ENCODE data around the gene NMT1. TPM values are rescaled to one million over a fixed set of nuclear protein-coding genes. Genes with fewer than 3 reads are reported as not detected.

Gene NMT1
- total RNA-seq, 1 donor from 2014 or later = 101 TPM

DNA sequence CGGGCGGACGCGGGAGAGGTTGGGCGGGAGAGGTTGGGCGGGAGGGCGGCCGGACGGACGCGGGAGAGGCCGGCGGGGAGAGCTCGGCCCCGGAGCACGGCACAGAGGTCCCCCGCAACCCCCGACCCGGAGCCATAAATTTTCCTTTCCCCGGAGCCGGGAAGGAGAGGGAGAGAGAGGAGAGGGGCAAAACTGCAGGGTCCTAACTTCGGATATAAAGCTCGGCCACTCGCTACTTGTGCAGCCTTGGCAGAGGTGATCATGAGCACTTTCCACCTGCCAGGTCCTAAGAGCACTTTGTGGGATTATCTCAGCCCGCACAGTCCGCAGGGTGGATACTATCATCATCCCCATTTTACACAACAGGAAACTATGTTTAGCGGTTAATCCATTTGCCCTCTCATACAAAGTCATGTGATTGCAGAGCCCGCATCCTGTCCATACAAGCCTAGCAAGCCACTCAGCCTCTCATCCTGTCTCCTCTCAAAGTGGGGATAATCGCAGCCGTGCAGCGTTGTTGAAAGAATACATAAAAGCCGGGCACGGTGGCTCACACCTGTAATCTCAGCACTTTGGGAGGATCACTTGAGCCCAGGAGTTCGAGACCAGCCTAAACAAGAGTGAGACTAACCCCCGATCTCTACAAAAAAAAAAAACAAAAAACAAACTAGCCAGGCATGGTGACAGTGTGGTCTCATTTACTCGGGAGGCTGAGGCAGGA lies 8.9 kb upstream of the NMT1 start:
- peaks cover 23% of the 10 kb centered on the region for H3K4me1 Mint-ChIP-seq
- no peaks in the 10 kb centered on the region for H4K20me1 ChIP-seq (ENCODE audit: low read depth)
- H3K79me2 ChIP-seq (ENCODE audit: low read depth) = peaks cover 39% of the 10 kb centered on the region
- H3K27ac ChIP-seq = no peak overlapping the region
- peaks cover 2% of the 10 kb centered on the region for H3K27me3 Mint-ChIP-seq (ENCODE audit: insufficient read depth, low read depth)
- H3K4me1 ChIP-seq = peaks cover 9% of the 10 kb centered on the region
- H3K27ac Mint-ChIP-seq = peak overlapping the region; percentile 87
- peak overlapping the region; percentile 74 for H3K4me2 ChIP-seq
- H3F3A ChIP-seq (ENCODE audit: low read depth) = peaks cover 32% of the 10 kb centered on the region
- no peak for TF ChIP-seq EZH2 (IDR thresholded peaks at IDR 0.05)
- TF ChIP-seq EZH2phosphoT487 (IDR thresholded peaks at IDR 0.05) = no peak
- no peak for TF ChIP-seq CTCF (IDR thresholded peaks at IDR 0.05)
- H3K9ac ChIP-seq = no peak overlapping the region
- H3K4me3 ChIP-seq = peak overlapping the region; percentile 56
- H3K4me3 Mint-ChIP-seq = peak overlapping the region; percentile 84
- H3K9me3 Mint-ChIP-seq = no peaks in the 10 kb centered on the region
- H3K36me3 ChIP-seq = no peaks in the 10 kb centered on the region
- H3K27me3 ChIP-seq = no peaks in the 10 kb centered on the region
- peak overlapping the region; percentile 82 for H2AFZ ChIP-seq (replicated peaks)
- H3K36me3 Mint-ChIP-seq = no peaks in the 10 kb centered on the region
- no peaks in the 10 kb centered on the region for H3K9me3 ChIP-seq (ENCODE audit: low read depth)
- DNase-seq (ENCODE audit: low spot score) = peak; percentile 79

- peaks cover 14% of the 10 kb centered on the region for H4K20me1 ChIP-seq (ENCODE audit: low read depth)
- peaks cover 6% of the 10 kb centered on the region for H3K27me3 Mint-ChIP-seq (ENCODE audit: insufficient read depth, low read depth)
- peaks cover 8% of the 10 kb centered on the region for H3K4me1 ChIP-seq
- H3K4me3 Mint-ChIP-seq = peak overlapping the region; percentile 100
- H3K79me2 ChIP-seq (ENCODE audit: low read depth) = peaks cover 54% of the 10 kb centered on the region
- peaks cover 4% of the 10 kb centered on the region for H3F3A ChIP-seq (ENCODE audit: low read depth)
- no peaks in the 10 kb centered on the region for H3K9me3 Mint-ChIP-seq
- TF ChIP-seq CTCF (IDR thresholded peaks at IDR 0.05) (no peak), EZH2phosphoT487 (IDR thresholded peaks at IDR 0.05) (no peak), EZH2 (IDR thresholded peaks at IDR 0.05) (no peak)
- no peak for DNase-seq (ENCODE audit: low spot score)
- peak overlapping the region; percentile 89 for H3K4me3 ChIP-seq
- peak overlapping the region; percentile 84 for H2AFZ ChIP-seq (replicated peaks)
- H3K9me3 ChIP-seq (ENCODE audit: low read depth) = no peaks in the 10 kb centered on the region
- no peak overlapping the region for H3K27ac ChIP-seq
- peaks cover 3% of the 10 kb centered on the region for H3K36me3 Mint-ChIP-seq
- no peaks in the 10 kb centered on the region for H3K27me3 ChIP-seq
- H3K9ac ChIP-seq = peak overlapping the region; percentile 58
- H3K4me1 Mint-ChIP-seq = peaks cover 20% of the 10 kb centered on the region
- peak overlapping the region; percentile 31 for H3K27ac Mint-ChIP-seq
- H3K36me3 ChIP-seq = no peaks in the 10 kb centered on the region
- peak overlapping the region; percentile 89 for H3K4me2 ChIP-seq
These were observed 728 bp upstream of the NMT1 start for GRCh38 chr17:45060382-45060796.

GRCh38 chr17:45061606-45062205 lies 589 bp downstream of the NMT1 start:
- Histone ChIP-seq H3K27me3 (no peaks in the 10 kb centered on the region), H3F3A (ENCODE audit: low read depth) (peaks cover 4% of the 10 kb centered on the region), H3K9ac (peak overlapping the region; percentile 94), H3K79me2 (ENCODE audit: low read depth) (peaks cover 67% of the 10 kb centered on the region), H3K4me3 (peak overlapping the region; percentile 89), H4K20me1 (ENCODE audit: low read depth) (peaks cover 23% of the 10 kb centered on the region), H3K27ac (no peak overlapping the region), H3K4me1 (peaks cover 8% of the 10 kb centered on the region), H3K36me3 (no peaks in the 10 kb centered on the region), H3K4me2 (peak overlapping the region; percentile 79), H2AFZ (replicated peaks) (peak overlapping the region; percentile 95), H3K9me3 (ENCODE audit: low read depth) (no peaks in the 10 kb centered on the region)
- no peaks in the 10 kb centered on the region for H3K9me3 Mint-ChIP-seq
- H3K4me3 Mint-ChIP-seq = peak overlapping the region; percentile 100
- peaks cover 20% of the 10 kb centered on the region for H3K4me1 Mint-ChIP-seq
- peaks cover 6% of the 10 kb centered on the region for H3K27me3 Mint-ChIP-seq (ENCODE audit: insufficient read depth, low read depth)
- H3K36me3 Mint-ChIP-seq = peaks cover 3% of the 10 kb centered on the region
- TF ChIP-seq EZH2phosphoT487 (IDR thresholded peaks at IDR 0.05) (no peak), CTCF (IDR thresholded peaks at IDR 0.05) (no peak)
- peak overlapping the region; percentile 100 for H3K27ac Mint-ChIP-seq
- no peak for DNase-seq (ENCODE audit: low spot score)

Data from neural progenitor cell (in vitro differentiated cells).